A549 (cell line): ENCODE results near the gene NHSL1. TPM values are rescaled to one million over a fixed set of nuclear protein-coding genes. Genes with fewer than 3 reads are reported as not detected.

ENCODE experiments used
- ATAC-seq, 2 experiments: fragments of 200-7000 bp in 1 of 2; fragments of >200 bp in 1 of 2; cut with Nextera tagmentation in 1 of 2; cut with Tn5 transposase in 1 of 2; 3 replicates each; pipeline versions ENCODE4 v1.8.0 to v1.9.1; 2018 to 2020; ENCODE audit warnings: mild to moderate bottlenecking in 1 of 2, moderate library complexity in 1 of 2
- CTCF ChIA-PET: fragments of 300-600 bp; sonication (Branson Sonifier 250); formaldehyde crosslinking; extraction: SDS; loops from one replicate; lab custom pipeline; 2021; ENCODE audit warnings: antibody characterized with exemption, inconsistent platforms; lab: Yijun Ruan, JAX
- POLR2A ChIA-PET: fragments of 350-600 bp; formaldehyde crosslinking; extraction: SDS; loops from one replicate; lab custom pipeline; 2021; ENCODE audit warnings: antibody characterized with exemption, inconsistent platforms; lab: Yijun Ruan, JAX
- DNase-seq, 2 experiments: peaks; one replicate each; pipeline versions ENCODE4 v3.0.0 to v3.0.0-alpha.2; 2011 to 2016; ENCODE audit warnings: low read depth in 1 of 2, low spot score in 1 of 2
- FAIRE-seq: peaks from 2 replicates; lab custom pipeline; 2011; peaks lifted over from hg19 to GRCh38; lab: Jason Lieb, UNC
- H3K27ac ChIP-seq, 2 experiments: fragments of >200 bp; sonication (Bioruptor Twin); formaldehyde crosslinking; 3 replicates each; pipeline ENCODE4 v1.5.1; 2016 to 2017
- H3K4me1 ChIP-seq: fragments of >200 bp; sonication (Bioruptor Twin); formaldehyde crosslinking; 3 replicates; pipeline ENCODE4 v1.6.1; 2016
- H3K4me2 ChIP-seq: fragments of >200 bp; sonication (Bioruptor Twin); formaldehyde crosslinking; 3 replicates; pipeline ENCODE4 v1.6.1; 2016
- H3K4me3 ChIP-seq: fragments of >200 bp; sonication (Bioruptor Twin); formaldehyde crosslinking; 3 replicates; pipeline ENCODE4 v1.5.1; 2016
- H3K9me3 ChIP-seq: fragments of >200 bp; sonication (Bioruptor Twin); formaldehyde crosslinking; 3 replicates; pipeline ENCODE4 v1.6.1; 2016
- CBX8 ChIP-seq: fragments of 200-600 bp; sonication (generic); IDR thresholded peaks from 2 replicates; pipeline ENCODE4 v1.6.1; 2016
- CEBPB ChIP-seq, 2 experiments: fragments of >200 bp in 1 of 2; sonication (Bioruptor Twin) in 1 of 2; formaldehyde crosslinking in 1 of 2; IDR thresholded peaks; 2 replicates each; pipeline ENCODE4 v1.6.1; 2012 to 2016
- EHMT2 ChIP-seq: fragments of 200-600 bp; sonication (generic); IDR thresholded peaks from 2 replicates; pipeline ENCODE4 v1.6.1; 2016; ENCODE audit warnings: antibody characterized with exemption, low read depth, mild to moderate bottlenecking, moderate library complexity
- EP300 ChIP-seq, 2 experiments: fragments of >200 bp; sonication (Bioruptor Twin); formaldehyde crosslinking; IDR thresholded peaks; 2 replicates in 1 of 2; 3 replicates in 1 of 2; pipeline ENCODE4 v1.6.1; 2016 to 2017
- ESRRA ChIP-seq: fragments of 150-350 bp; IDR thresholded peaks from 2 replicates; pipeline ENCODE4 v1.6.1; 2014; ENCODE audit warnings: mild to moderate bottlenecking, low read length, borderline replicate concordance
- FOSL2 ChIP-seq, 2 experiments: fragments of 450-650 bp in 1 of 2; fragments of >200 bp in 1 of 2; sonication (Bioruptor Twin) in 1 of 2; formaldehyde crosslinking; IDR thresholded peaks; 2 replicates each; pipeline versions ENCODE4 v1.5.0 to v1.6.1; 2016 to 2020; ENCODE audit warnings: mild to moderate bottlenecking in 1 of 2, moderate library complexity in 1 of 2
- HMGXB4 ChIP-seq: fragments of 250-450 bp; sonication (Bioruptor Pico); IDR thresholded peaks from 2 replicates; pipeline ENCODE4 v1.5.0; 2021; ENCODE audit warnings: mild to moderate bottlenecking, moderate library complexity, borderline replicate concordance
- HOXA7 ChIP-seq: fragments of 250-450 bp; sonication (Bioruptor Pico); IDR thresholded peaks from 2 replicates; pipeline ENCODE4 v1.5.0; 2020; ENCODE audit warnings: mild to moderate bottlenecking, moderate library complexity
- HOXB13 ChIP-seq: fragments of 250-450 bp; sonication (Bioruptor Pico); IDR thresholded peaks from 2 replicates; pipeline ENCODE4 v1.5.0; 2020; ENCODE audit warnings: low read depth, mild to moderate bottlenecking, moderate library complexity
- HOXB5 ChIP-seq: fragments of 250-450 bp; sonication (Bioruptor Pico); IDR thresholded peaks from 2 replicates; pipeline ENCODE4 v1.5.0; 2020; ENCODE audit warnings: mild to moderate bottlenecking, moderate library complexity
- JUN ChIP-seq, 2 experiments: fragments of >200 bp; sonication (Bioruptor Twin); formaldehyde crosslinking; IDR thresholded peaks; 2 replicates in 1 of 2; 3 replicates in 1 of 2; pipeline ENCODE4 v1.6.1; 2016 to 2017
- MYC ChIP-seq: IDR thresholded peaks from 2 replicates; pipeline ENCODE4 v1.6.1; 2012; ENCODE audit warnings: mild to moderate bottlenecking, inconsistent platforms, low read length, improper control_type of control experiment, borderline replicate concordance
- NR3C1 ChIP-seq: fragments of >200 bp; sonication (Bioruptor Twin); formaldehyde crosslinking; IDR thresholded peaks from 3 replicates; pipeline ENCODE4 v1.6.1; 2017
- PBX3 ChIP-seq: IDR thresholded peaks from 2 replicates; pipeline ENCODE4 v1.6.1; 2012
- POLR2AphosphoS2 ChIP-seq: conservative IDR thresholded peaks from 2 replicates; pipeline ENCODE4 v1.6.1; 2012; ENCODE audit warnings: low read length, improper control_type of control experiment, inconsistent platforms
- RAD21 ChIP-seq, 2 experiments: fragments of >200 bp in 1 of 2; sonication (Bioruptor Twin) in 1 of 2; formaldehyde crosslinking in 1 of 2; IDR thresholded peaks in 1 of 2; conservative IDR thresholded peaks in 1 of 2; 2 replicates in 1 of 2; 3 replicates in 1 of 2; pipeline ENCODE4 v1.6.1; 2012 to 2018; ENCODE audit warnings: inconsistent platforms in 1 of 2
- RCOR1 ChIP-seq: fragments of 150-350 bp; IDR thresholded peaks from 2 replicates; pipeline ENCODE4 v1.6.1; 2014; ENCODE audit warnings: antibody characterized with exemption, low read length, low read depth
- REST ChIP-seq: fragments of 200-600 bp; sonication (generic); IDR thresholded peaks from 2 replicates; pipeline ENCODE4 v1.6.1; 2016; ENCODE audit warnings: antibody characterized with exemption, mild to moderate bottlenecking, moderate library complexity
- RNF2 ChIP-seq: fragments of 200-600 bp; sonication (generic); IDR thresholded peaks from 2 replicates; pipeline ENCODE4 v1.6.1; 2016; ENCODE audit warnings: low read depth, mild to moderate bottlenecking, antibody characterized with exemption, moderate library complexity, borderline replicate concordance
- TP53 ChIP-seq: fragments of 250-450 bp; sonication (Bioruptor Pico); IDR thresholded peaks from 2 replicates; pipeline ENCODE4 v1.5.0; 2021; ENCODE audit warnings: mild to moderate bottlenecking, moderate library complexity
- ZC3H11A ChIP-seq: fragments of 450-650 bp; IDR thresholded peaks from 2 replicates; pipeline ENCODE4 v1.6.1; 2014; ENCODE audit warnings: antibody characterized with exemption, mild to moderate bottlenecking
- ZNF302 ChIP-seq: fragments of 250-450 bp; sonication (Bioruptor Pico); IDR thresholded peaks from 2 replicates; pipeline ENCODE4 v1.9.0; 2021; ENCODE audit warnings: inconsistent platforms, mild to moderate bottlenecking, moderate library complexity
- WGBS: methylation state at CpG from one replicate; pipeline ENCODE4 v1.1.6; 2017; ENCODE audit errors: missing lambda C conversion rate; 5-methylcytosine and 5-hydroxymethylcytosine counted together
- polyA plus RNA-seq, 4 experiments: library from polyadenylated mRNA; depleted of rRNA in 3 of 4; stranded (reverse); fragments of >200 nt; fragmentation: RNase III in 1 of 4; extraction: RNeasy Plus Mini Kit Qiagen cat#74134 plus additional on column Dnase treatment in 1 of 4; gene quantifications; 2 replicates in 3 of 4; 3 replicates in 1 of 4; pipeline ENCODE4 v1.2.3, GENCODE V29; 2011 to 2017

The NHSL1 gene
- polyA plus RNA-seq, 2 of the 4 experiments (the other 2 are of a cell fraction): 1.6 to 2.8 TPM

- ATAC-seq: no peak
Observed at GRCh38 chr6:138493413-138493812, 5.9 kb downstream of the NHSL1 start.

GRCh38 chr6:138492871-138493270 lies 6.4 kb downstream of the NHSL1 start:
- DNase-seq: no peak
- H3K4me3 ChIP-seq: no peak overlapping the region
- TF ChIP-seq HMGXB4 (CRISPR knock-in tag) (no peak), HOXB13 (CRISPR knock-in tag) (no peak), REST (no peak), FOSL2 (IDR thresholded peaks at IDR 0.05) (no peak), FOSL2 (CRISPR knock-in tag; IDR thresholded peaks at IDR 0.05) (no peak), NR3C1 (no peak), JUN (IDR thresholded peaks at IDR 0.05) (no peak), RNF2 (no peak), PBX3 (no peak), RCOR1 (no peak), HOXA7 (no peak), MYC (no peak), ESRRA (no peak), ZC3H11A (no peak), RAD21 (conservative IDR thresholded peaks at IDR 0.05 in 1 of 2, IDR thresholded peaks at IDR 0.05 in 1 of 2) (no peak), POLR2AphosphoS2 (no peak), ZNF302 (CRISPR knock-in tag) (no peak), TP53 (no peak), EHMT2 (no peak), EP300 (IDR thresholded peaks at IDR 0.05) (no peak), CEBPB (IDR thresholded peaks at IDR 0.05) (no peak)
- TF ChIP-seq, all 56 proteins: peak for 0
- ATAC-seq: no peak
- Histone ChIP-seq H3K4me2 (no peak overlapping the region), H3K4me1 (peaks cover 3% of the 10 kb centered on the region; the same call in 1 of the 3 replicates), H3K27ac (no peak overlapping the region), H3K9me3 (no peaks in the 10 kb centered on the region)
- WGBS: 79% methylated on average over 2 of the region's 2 CpGs
- ChIA-PET POLR2A (no interaction called here), CTCF (no interaction called here)
- no peak for FAIRE-seq

More at GRCh38 chr6:138493413-138493812, 5.9 kb downstream of the NHSL1 start:
- POLR2A ChIA-PET: no interaction called here
- Histone ChIP-seq H3K4me2 (no peak overlapping the region), H3K27ac (no peak overlapping the region), H3K4me1 (peaks cover 4% of the 10 kb centered on the region; the same call in 1 of the 3 replicates), H3K4me3 (no peak overlapping the region), H3K9me3 (no peaks in the 10 kb centered on the region)
- DNase-seq (no peak), FAIRE-seq (no peak)
- CTCF ChIA-PET: no interaction called here
- TF ChIP-seq HOXB5: no peak
- no peak for TF ChIP-seq CBX8
- 67% methylated on average over 5 of the region's 5 CpGs for WGBS
